GM10266 (cell line): ENCODE data around the gene PDK2.
A peak's percentile ranks its signal among the peaks of the same experiment; 100 is the strongest.

ENCODE experiments used
- DNase-seq: peaks from one replicate; pipeline ENCODE4 v3.0.0; 2012; ENCODE audit errors: extremely low spot score
- TF ChIP-seq, protein P1 (sequence below): IDR thresholded peaks from 2 replicates; pipeline ENCODE4 v1.5.1; 2012; ENCODE audit warnings: mild to moderate bottlenecking, low read depth; ENCODE audit not compliant: control insufficient read depth, insufficient read depth; ENCODE audit errors: missing control alignments

Gene PDK2

DNA sequence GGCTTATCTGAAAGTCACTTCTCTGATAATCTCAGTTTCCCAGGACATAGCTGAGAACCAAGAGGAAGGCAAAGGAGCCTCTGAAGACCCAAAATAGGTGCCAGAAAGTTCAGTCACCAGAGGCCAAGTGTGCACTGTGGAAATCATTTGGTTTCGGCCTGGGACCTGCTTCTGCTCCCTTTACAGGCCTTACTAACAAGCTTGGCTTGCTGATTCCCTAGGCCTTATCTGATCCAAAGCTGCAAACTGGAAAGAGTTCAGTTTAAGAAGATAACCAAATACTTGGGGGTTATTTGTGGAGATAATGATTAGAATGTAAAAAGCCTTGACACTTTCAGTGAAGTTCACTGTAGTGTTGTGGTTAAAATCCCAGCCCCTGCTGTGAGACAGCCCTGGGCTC is 22.2 kb upstream of the PDK2 start:
- TF ChIP-seq, protein P1, sequence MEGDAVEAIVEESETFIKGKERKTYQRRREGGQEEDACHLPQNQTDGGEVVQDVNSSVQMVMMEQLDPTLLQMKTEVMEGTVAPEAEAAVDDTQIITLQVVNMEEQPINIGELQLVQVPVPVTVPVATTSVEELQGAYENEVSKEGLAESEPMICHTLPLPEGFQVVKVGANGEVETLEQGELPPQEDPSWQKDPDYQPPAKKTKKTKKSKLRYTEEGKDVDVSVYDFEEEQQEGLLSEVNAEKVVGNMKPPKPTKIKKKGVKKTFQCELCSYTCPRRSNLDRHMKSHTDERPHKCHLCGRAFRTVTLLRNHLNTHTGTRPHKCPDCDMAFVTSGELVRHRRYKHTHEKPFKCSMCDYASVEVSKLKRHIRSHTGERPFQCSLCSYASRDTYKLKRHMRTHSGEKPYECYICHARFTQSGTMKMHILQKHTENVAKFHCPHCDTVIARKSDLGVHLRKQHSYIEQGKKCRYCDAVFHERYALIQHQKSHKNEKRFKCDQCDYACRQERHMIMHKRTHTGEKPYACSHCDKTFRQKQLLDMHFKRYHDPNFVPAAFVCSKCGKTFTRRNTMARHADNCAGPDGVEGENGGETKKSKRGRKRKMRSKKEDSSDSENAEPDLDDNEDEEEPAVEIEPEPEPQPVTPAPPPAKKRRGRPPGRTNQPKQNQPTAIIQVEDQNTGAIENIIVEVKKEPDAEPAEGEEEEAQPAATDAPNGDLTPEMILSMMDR, result no peak
- no peak for DNase-seq

DNA sequence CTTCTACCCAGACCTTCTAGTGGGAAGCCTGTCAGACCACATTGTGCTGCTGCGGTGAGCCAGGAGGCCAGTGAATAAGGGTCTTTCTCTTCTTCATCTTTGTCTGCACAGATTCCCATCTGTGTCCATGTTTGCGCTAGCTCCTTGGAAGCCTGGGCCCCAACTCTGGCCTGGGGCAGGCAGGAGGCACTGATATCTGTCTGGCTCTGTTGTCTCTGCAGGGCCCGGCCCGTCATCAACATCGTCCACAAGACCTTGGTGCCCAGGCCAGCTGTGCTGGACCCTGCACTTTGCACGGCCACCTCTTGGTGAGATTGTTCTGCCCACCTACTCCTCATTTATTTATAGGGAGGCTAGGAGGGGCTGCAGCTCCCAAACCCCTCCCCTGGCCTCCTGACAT is 20.9 kb upstream of the PDK2 start:
- TF ChIP-seq, protein P1, result no peak
- no peak for DNase-seq

DNA sequence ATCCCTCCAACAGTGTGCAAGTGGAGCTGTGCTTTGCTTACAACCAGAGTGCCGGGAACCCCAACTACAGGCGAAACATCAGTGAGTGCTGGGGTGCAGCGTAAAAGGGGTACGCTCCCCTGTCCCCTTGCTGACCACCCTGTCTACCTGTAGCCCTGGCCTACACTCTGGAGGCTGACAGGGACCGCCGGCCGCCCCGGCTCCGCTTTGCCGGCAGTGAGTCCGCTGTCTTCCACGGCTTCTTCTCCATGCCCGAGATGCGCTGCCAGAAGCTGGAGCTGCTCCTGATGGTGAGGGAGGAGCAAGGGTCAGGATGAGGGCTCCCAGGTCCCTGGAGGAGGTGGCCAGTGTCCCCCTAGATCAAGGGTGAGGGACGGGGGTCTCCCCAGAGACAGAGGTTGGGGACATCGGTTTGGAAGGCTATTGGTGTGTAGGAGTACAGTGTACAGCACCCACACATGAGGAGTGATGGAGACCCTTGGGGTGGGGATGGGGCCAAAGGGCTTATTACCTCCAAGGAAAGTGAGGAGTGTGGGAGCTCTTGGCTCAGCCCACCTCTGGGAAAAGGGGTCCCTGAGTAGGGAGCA is 19.6 kb upstream of the PDK2 start:
- TF ChIP-seq, protein P1, result no peak
- DNase-seq, result no peak

DNA sequence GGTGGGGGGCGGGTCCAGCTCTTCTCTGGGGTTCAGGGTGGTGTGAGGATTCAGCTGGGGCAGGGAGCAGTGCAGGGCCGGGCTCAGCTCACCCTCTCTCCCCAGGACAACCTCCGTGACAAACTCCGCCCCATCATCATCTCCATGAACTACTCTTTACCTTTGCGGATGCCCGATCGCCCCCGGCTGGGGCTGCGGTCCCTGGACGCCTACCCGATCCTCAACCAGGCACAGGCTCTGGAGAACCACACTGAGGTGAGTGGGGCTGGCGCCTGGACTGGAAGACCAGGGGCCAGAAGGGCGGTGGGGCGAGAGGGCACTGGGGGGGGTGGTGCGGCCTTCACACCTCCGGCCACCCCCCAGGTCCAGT is 18.9 kb upstream of the PDK2 start:
- TF ChIP-seq, protein P1, result no peak
- DNase-seq, result no peak

DNA sequence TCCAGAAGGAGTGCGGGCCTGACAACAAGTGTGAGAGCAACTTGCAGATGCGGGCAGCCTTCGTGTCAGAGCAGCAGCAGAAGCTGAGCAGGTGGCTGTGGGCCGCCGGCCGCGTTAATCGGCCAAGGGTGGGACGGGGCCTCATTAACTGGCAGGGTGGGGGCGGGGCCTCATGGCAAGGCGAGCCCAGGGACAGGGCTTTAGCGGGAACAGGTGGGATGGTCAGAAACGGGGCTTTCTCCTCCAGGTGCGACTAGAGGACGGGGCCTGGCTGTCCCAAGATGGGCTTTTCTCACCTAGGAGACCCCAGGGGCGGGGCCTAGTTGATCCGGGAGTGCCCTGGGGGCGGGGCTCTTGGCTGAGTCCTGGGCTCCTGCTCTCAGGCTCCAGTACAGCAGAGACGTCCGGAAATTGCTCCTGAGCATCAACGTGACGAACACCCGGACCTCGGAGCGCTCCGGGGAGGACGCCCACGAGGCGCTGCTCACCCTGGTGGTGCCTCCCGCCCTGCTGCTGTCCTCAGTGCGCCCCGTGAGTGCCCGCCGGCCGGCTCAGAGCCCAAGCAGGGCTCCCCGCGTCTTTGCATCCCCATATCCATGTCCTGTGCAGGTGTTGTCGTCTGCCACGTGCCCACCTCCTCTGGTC is 18.4 kb upstream of the PDK2 start:
- TF ChIP-seq, protein P1, result no peak
- DNase-seq, result no peak

DNA sequence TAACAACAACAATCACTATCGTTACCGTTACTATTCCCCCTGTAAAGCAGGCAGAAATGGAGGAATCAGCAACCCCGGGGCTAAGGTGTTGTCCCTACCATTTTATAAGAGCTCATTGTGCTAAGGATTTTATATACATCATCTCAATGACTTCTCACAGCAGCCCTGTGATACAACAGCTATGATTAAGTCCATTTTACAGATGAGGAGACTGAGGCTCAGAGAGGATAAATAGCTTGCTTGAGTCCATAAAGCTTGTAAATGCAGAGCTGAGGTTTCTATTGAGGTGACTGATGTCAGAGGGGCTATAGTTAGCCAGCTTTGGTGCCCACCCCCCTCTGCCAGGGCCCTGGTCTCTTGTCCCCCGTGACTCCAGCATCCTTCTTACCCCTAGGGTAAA is 16.7 kb upstream of the PDK2 start:
- TF ChIP-seq, protein P1, result no peak
- DNase-seq, result no peak

DNA sequence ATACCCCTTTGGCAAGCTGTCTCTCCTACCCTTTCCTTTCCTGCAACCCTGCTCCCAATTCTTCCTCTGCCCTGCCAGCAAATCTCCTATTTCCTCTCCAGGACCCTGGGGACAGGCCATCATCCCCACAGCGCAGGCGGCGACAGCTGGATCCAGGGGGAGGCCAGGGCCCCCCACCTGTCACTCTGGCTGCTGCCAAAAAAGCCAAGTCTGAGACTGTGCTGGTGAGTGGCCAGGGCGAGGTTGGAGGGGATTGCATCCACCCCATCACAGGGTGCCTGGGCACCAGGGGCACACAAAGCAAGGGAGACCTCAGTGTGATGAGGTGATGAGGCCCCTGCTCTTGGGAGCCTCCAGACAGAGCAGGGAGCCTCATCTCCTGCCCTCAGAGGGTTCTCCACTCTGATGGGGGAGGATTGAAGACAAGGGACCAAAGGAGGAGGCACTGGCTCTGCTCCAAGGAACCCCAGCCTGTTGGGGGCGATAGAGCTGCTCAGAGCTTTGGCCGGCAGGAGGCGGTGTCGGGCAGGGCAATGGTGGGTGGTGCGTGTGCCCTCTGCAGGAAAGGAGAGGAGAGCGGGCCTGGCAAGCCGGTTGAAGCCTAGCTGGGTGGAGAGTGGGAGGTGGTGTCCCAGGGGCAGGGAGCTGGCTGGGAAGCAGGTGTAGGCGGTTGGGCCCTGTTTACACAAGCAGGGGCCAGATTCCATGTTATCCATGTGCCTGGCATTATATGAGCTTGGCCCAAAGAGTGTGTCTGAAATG is 15.6 kb upstream of the PDK2 start:
- DNase-seq, result peak; percentile 48
- TF ChIP-seq, protein P1, result peak; percentile 32
